CD8-positive, alpha-beta memory T cell (primary cell): ENCODE measurements around the gene INPP5J. TPM values are rescaled to one million over a fixed set of nuclear protein-coding genes. Genes with fewer than 3 reads are reported as not detected.

ENCODE experiments used
- CTCF ChIA-PET: fragments of 350-600 bp; sonication (Branson Sonifier 250); formaldehyde crosslinking; loops from one replicate; lab custom pipeline; 2021; ENCODE audit warnings: antibody characterized with exemption; lab: Charles Lee
- POLR2A ChIA-PET: fragments of 350-600 bp; sonication (Branson Sonifier 250); formaldehyde crosslinking; loops from one replicate; lab custom pipeline; 2021; ENCODE audit warnings: antibody characterized with exemption; lab: Charles Lee
- DNase-seq, 5 donors: peaks; one replicate each; pipeline versions ENCODE4 v3.0.0 to v3.0.0-alpha.2; 2020 to 2022; ENCODE audit warnings: mixed read lengths in 1 of 5
- H3K27ac ChIP-seq: one replicate; pipeline ENCODE4 v1.7.0; 2013; ENCODE audit warnings: low read depth, mild to moderate bottlenecking, low read length, moderate library complexity
- H3K27me3 ChIP-seq: 2 replicates; pipeline ENCODE4 v1.7.0; 2013; ENCODE audit warnings: low read length, mild to moderate bottlenecking; ENCODE audit not compliant: insufficient read depth, poor library complexity, severe bottlenecking
- H3K36me3 ChIP-seq: 2 replicates; pipeline ENCODE4 v1.7.0; 2013; ENCODE audit warnings: mild to moderate bottlenecking, low read length, moderate library complexity; ENCODE audit not compliant: insufficient read depth
- H3K4me1 ChIP-seq: 2 replicates; pipeline ENCODE4 v1.7.0; 2013; ENCODE audit warnings: mild to moderate bottlenecking, low read length, moderate library complexity; ENCODE audit not compliant: insufficient read depth
- H3K4me3 ChIP-seq: 2 replicates; pipeline ENCODE4 v1.7.0; 2013; ENCODE audit warnings: mild to moderate bottlenecking, low read length
- H3K9me3 ChIP-seq: 2 replicates; pipeline ENCODE4 v1.7.0; 2013; ENCODE audit warnings: mild to moderate bottlenecking, low read length
- H3K27ac Mint-ChIP-seq, 8 donors: one replicate each; pipeline ENCODE4 v1.8.0; 2020 to 2021; ENCODE audit warnings: mixed read lengths in 8 of 8, mild to moderate bottlenecking in 6 of 8, inconsistent platforms in 3 of 8, moderate library complexity in 3 of 8
- H3K27me3 Mint-ChIP-seq, 2 donors: one replicate each; pipeline ENCODE4 v1.8.0; 2020 to 2021; ENCODE audit warnings: mixed read lengths in 2 of 2, mild to moderate bottlenecking in 1 of 2, moderate library complexity in 1 of 2
- H3K36me3 Mint-ChIP-seq, 3 donors: one replicate each; pipeline ENCODE4 v1.8.0; 2020 to 2021; ENCODE audit warnings: mixed read lengths in 3 of 3, inconsistent platforms in 1 of 3, mild to moderate bottlenecking in 1 of 3
- H3K4me1 Mint-ChIP-seq, 3 donors: one replicate each; pipeline ENCODE4 v1.8.0; 2020 to 2021; ENCODE audit warnings: mixed read lengths in 3 of 3, inconsistent platforms in 1 of 3, mild to moderate bottlenecking in 1 of 3
- H3K4me3 Mint-ChIP-seq, 7 donors: one replicate each; pipeline ENCODE4 v1.8.0; 2020 to 2021; ENCODE audit warnings: mixed read lengths in 7 of 7, mild to moderate bottlenecking in 6 of 7, moderate library complexity in 4 of 7, inconsistent platforms in 2 of 7
- H3K9me3 Mint-ChIP-seq, 5 donors: one replicate each; pipeline ENCODE4 v1.8.0; 2020 to 2022; ENCODE audit warnings: mixed read lengths in 5 of 5, mild to moderate bottlenecking in 3 of 5, moderate library complexity in 2 of 5, inconsistent platforms in 1 of 5
- polyA plus RNA-seq: library from polyadenylated mRNA; unstranded; fragments of 300-500 nt; fragmentation: Illumina TruSeq; gene quantifications from one replicate; pipeline ENCODE4 v1.2.3, GENCODE V29; 2021
- total RNA-seq, 2 experiments: library from RNA; stranded (reverse); gene quantifications; one replicate each; pipeline ENCODE4 v1.2.3, GENCODE V29; 2021

INPP5J gene
- total and polyA plus RNA-seq, 3 experiments from 2014 or later = 0.22 TPM; not detected in 2

DNA sequence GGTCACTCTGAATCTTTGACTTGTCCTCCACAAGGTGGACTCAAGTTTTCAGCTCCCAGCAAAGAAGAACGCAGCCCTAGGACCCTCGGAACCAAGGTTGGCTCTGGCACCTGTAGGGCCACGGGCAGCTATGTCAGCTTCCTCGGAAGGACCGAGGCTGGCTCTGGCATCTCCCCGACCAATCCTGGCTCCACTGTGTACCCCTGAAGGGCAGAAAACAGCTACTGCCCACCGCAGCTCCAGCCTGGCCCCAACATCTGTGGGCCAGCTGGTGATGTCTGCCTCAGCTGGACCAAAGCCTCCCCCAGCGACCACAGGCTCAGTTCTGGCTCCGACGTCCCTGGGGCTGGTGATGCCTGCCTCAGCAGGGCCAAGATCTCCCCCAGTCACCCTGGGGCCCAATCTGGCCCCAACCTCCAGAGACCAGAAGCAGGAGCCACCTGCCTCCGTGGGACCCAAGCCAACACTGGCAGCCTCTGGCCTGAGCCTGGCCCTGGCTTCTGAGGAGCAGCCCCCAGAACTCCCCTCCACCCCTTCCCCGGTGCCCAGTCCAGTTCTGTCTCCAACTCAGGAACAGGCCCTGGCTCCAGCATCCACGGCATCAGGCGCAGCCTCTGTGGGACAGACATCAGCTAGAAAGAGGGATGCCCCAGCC is 2.2 kb downstream of the INPP5J start:
- H3K4me3 ChIP-seq = no peak overlapping the region
- H3K27me3 ChIP-seq = no peaks in the 10 kb centered on the region
- no peaks in the 10 kb centered on the region for H3K9me3 Mint-ChIP-seq
- CTCF ChIA-PET = no interaction called here
- no peaks in the 10 kb centered on the region for H3K36me3 Mint-ChIP-seq
- peaks cover 4 to 13% of the 10 kb centered on the region in 2 donors for H3K27me3 Mint-ChIP-seq
- no peaks in the 10 kb centered on the region for H3K36me3 ChIP-seq
- POLR2A ChIA-PET = no interaction called here
- no peak for DNase-seq
- H3K9me3 ChIP-seq = no peaks in the 10 kb centered on the region
- no peak overlapping the region for H3K27ac Mint-ChIP-seq
- H3K4me3 Mint-ChIP-seq = no peak overlapping the region
- H3K4me1 Mint-ChIP-seq = no peaks in the 10 kb centered on the region
- no peak overlapping the region for H3K27ac ChIP-seq
- no peaks in the 10 kb centered on the region for H3K4me1 ChIP-seq

DNA sequence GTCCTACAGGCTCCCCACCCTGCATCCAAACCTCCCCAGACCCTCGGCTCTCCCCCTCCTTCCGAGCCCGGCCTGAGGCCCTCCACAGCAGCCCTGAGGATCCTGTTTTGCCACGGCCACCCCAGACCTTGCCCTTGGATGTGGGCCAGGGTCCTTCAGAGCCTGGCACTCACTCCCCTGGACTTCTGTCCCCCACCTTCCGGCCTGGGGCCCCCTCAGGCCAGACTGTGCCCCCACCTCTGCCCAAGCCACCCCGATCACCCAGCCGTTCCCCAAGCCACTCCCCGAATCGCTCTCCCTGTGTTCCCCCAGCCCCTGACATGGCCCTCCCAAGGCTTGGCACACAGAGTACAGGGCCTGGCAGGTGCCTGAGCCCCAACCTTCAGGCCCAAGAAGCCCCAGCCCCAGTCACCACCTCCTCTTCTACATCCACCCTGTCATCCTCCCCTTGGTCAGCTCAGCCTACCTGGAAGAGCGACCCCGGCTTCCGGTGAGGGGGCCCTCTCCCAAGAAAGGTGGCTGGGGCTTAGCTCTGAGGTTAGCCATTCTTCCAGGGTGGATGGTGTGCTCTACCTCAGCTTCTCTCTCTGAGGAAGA is 2.9 kb downstream of the INPP5J start:
- ChIA-PET POLR2A (no interaction called here), CTCF (no interaction called here)
- H3K36me3 ChIP-seq = no peaks in the 10 kb centered on the region
- peak overlapping the region in 1 of 8 donors; percentile 74 for H3K27ac Mint-ChIP-seq
- H3K4me3 ChIP-seq = no peak overlapping the region
- no peaks in the 10 kb centered on the region for H3K27me3 ChIP-seq
- peaks cover 4 to 13% of the 10 kb centered on the region in 2 donors for H3K27me3 Mint-ChIP-seq
- no peaks in the 10 kb centered on the region for H3K9me3 Mint-ChIP-seq
- DNase-seq = no peak
- no peak overlapping the region for H3K4me3 Mint-ChIP-seq
- no peaks in the 10 kb centered on the region for H3K4me1 ChIP-seq
- H3K36me3 Mint-ChIP-seq = no peaks in the 10 kb centered on the region
- no peaks in the 10 kb centered on the region for H3K4me1 Mint-ChIP-seq
- no peaks in the 10 kb centered on the region for H3K9me3 ChIP-seq
- H3K27ac ChIP-seq = no peak overlapping the region

DNA sequence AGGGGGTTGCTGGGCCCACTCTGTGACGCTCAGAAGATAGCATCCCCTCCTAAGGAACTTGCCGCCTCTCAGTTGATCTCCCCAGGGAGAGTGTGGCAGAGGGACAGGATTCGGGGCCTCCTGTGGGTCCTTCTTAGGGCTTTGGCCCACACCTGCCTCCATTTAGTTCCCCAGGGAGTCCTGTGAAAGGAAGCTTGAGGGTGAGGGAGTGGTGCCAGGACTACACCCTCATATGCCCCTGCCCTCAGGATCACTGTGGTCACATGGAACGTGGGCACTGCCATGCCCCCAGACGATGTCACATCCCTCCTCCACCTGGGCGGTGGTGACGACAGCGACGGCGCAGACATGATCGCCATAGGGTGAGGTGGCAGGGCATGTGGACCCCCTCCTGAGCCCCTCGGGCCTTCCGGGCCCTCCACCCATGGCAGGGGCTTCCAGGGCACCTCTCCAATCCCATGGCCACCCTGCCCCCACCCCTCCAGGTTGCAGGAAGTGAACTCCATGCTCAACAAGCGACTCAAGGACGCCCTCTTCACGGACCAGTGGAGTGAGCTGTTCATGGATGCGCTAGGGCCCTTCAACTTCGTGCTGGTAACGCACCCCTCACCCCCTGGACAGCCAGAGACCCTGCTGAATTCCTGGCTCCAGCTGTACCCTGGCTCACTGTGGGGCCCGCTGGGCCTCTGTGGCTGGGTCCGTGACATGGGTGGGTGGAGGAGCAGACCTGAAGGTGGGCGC is 3.5 kb downstream of the INPP5J start:
- H3K27me3 Mint-ChIP-seq = peaks cover 4 to 13% of the 10 kb centered on the region in 2 donors
- no peaks in the 10 kb centered on the region for H3K9me3 Mint-ChIP-seq
- no peak overlapping the region for H3K27ac ChIP-seq
- peak overlapping the region in 1 of 8 donors; percentile 74 for H3K27ac Mint-ChIP-seq
- H3K36me3 Mint-ChIP-seq = no peaks in the 10 kb centered on the region
- no peaks in the 10 kb centered on the region for H3K27me3 ChIP-seq
- no peaks in the 10 kb centered on the region for H3K36me3 ChIP-seq
- ChIA-PET POLR2A (no interaction called here), CTCF (no interaction called here)
- no peaks in the 10 kb centered on the region for H3K4me1 Mint-ChIP-seq
- no peak overlapping the region for H3K4me3 ChIP-seq
- H3K4me3 Mint-ChIP-seq = no peak overlapping the region
- no peak for DNase-seq
- H3K4me1 ChIP-seq = no peaks in the 10 kb centered on the region
- H3K9me3 ChIP-seq = no peaks in the 10 kb centered on the region

DNA sequence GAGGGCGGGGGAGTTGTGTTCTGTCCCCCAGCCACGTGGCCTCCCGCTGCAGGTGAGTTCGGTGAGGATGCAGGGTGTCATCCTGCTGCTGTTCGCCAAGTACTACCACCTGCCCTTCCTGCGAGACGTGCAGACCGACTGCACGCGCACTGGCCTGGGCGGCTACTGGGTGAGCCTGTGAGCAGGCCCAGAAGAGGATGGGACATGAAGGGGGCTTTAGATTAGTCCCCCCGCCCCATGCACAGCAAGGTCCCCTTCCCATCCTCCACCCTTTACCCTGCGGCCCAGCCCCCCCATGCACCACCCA is 4.1 kb downstream of the INPP5J start:
- ChIA-PET POLR2A (no interaction called here), CTCF (no interaction called here)
- H3K9me3 ChIP-seq = no peaks in the 10 kb centered on the region
- H3K4me3 Mint-ChIP-seq = no peak overlapping the region
- no peaks in the 10 kb centered on the region for H3K9me3 Mint-ChIP-seq
- H3K27me3 Mint-ChIP-seq = peaks cover 4 to 13% of the 10 kb centered on the region in 2 donors
- DNase-seq = no peak
- no peaks in the 10 kb centered on the region for H3K4me1 ChIP-seq
- H3K4me1 Mint-ChIP-seq = no peaks in the 10 kb centered on the region
- no peak overlapping the region for H3K4me3 ChIP-seq
- no peak overlapping the region for H3K27ac ChIP-seq
- H3K27ac Mint-ChIP-seq = no peak overlapping the region
- H3K36me3 Mint-ChIP-seq = no peaks in the 10 kb centered on the region
- no peaks in the 10 kb centered on the region for H3K36me3 ChIP-seq
- no peaks in the 10 kb centered on the region for H3K27me3 ChIP-seq

DNA sequence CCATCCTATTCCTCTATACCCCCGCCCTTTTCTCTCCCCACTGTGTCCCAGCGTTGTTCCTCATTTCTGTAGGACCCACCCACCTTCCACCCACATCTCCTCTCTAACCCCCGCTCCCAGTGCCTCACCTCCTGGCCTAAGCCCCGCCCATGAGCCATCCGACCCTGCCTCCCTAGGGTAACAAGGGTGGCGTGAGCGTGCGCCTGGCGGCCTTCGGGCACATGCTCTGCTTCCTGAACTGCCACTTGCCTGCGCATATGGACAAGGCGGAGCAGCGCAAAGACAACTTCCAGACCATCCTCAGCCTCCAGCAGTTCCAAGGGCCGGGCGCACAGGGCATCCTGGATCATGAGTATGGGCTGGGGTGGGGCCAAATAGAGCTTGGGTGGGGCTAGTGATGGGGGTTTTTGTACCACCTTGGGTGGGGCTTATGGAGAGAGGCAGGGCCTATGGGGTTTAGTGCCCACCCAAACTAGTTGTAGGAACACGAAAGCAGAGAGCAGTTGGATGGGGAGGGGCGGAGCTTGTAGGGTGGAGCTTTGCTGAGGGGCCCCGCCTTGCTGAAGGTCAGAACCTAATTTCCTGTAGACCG is 4.5 kb downstream of the INPP5J start:
- no peak for DNase-seq
- H3K4me3 Mint-ChIP-seq = no peak overlapping the region
- CTCF ChIA-PET = no interaction called here
- peaks cover 4 to 13% of the 10 kb centered on the region in 2 donors for H3K27me3 Mint-ChIP-seq
- Histone ChIP-seq H3K27me3 (no peaks in the 10 kb centered on the region), H3K4me3 (no peak overlapping the region), H3K36me3 (no peaks in the 10 kb centered on the region), H3K9me3 (no peaks in the 10 kb centered on the region), H3K4me1 (no peaks in the 10 kb centered on the region), H3K27ac (no peak overlapping the region)
- POLR2A ChIA-PET = no interaction called here
- no peaks in the 10 kb centered on the region for H3K4me1 Mint-ChIP-seq
- H3K36me3 Mint-ChIP-seq = no peaks in the 10 kb centered on the region
- no peak overlapping the region for H3K27ac Mint-ChIP-seq
- H3K9me3 Mint-ChIP-seq = no peaks in the 10 kb centered on the region

DNA sequence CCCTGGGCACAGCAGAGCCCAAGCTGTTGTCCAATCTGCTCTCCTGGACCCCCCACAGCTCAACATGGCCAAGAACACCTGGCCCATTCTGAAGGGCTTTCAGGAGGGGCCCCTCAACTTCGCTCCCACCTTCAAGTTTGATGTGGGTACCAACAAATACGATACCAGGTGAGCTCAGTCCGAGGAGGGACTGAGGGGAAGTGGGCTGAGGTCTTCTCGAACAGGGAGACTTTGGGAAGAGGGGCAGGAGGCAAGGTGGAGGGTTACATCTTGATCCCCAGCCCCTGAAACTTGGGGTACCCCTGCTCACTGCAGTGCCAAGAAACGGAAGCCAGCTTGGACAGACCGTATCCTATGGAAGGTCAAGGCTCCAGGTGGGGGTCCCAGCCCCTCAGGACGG is 5.4 kb downstream of the INPP5J start:
- no peaks in the 10 kb centered on the region for H3K36me3 Mint-ChIP-seq
- Histone ChIP-seq H3K27me3 (no peaks in the 10 kb centered on the region), H3K27ac (no peak overlapping the region), H3K4me1 (no peaks in the 10 kb centered on the region), H3K36me3 (no peaks in the 10 kb centered on the region), H3K9me3 (no peaks in the 10 kb centered on the region), H3K4me3 (no peak overlapping the region)
- H3K27me3 Mint-ChIP-seq = peaks cover 4 to 13% of the 10 kb centered on the region in 2 donors
- CTCF ChIA-PET = no interaction called here
- POLR2A ChIA-PET = no interaction called here
- no peak for DNase-seq
- H3K9me3 Mint-ChIP-seq = no peaks in the 10 kb centered on the region
- H3K4me3 Mint-ChIP-seq = no peak overlapping the region
- no peak overlapping the region for H3K27ac Mint-ChIP-seq
- no peaks in the 10 kb centered on the region for H3K4me1 Mint-ChIP-seq

DNA sequence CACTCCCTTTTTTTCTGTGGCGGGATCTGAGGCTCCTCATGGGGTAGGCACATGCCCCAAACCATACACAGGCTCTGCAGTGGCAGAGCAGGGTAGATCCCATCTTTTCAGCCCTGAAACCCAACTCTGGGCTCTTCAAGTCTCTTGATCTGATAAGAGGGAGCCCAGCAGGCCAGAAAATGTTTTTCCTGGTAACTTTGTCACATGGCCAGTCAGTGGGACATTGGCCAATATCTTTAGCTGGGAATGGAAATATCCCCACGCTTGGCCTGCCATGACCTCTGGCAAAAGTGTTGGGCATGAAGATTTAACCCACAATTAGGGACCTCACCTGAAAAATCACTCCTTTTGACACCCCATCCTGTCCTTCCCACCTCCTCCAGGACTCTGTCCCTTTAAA is 8.1 kb downstream of the INPP5J start:
- ChIA-PET POLR2A (no interaction called here), CTCF (no interaction called here)
- Histone ChIP-seq H3K9me3 (no peaks in the 10 kb centered on the region), H3K27ac (no peak overlapping the region), H3K27me3 (no peaks in the 10 kb centered on the region), H3K4me1 (no peaks in the 10 kb centered on the region), H3K36me3 (no peaks in the 10 kb centered on the region), H3K4me3 (no peak overlapping the region)
- Mint-ChIP-seq H3K36me3 (no peaks in the 10 kb centered on the region), H3K27me3 (peaks cover 4 to 13% of the 10 kb centered on the region in 2 donors), H3K9me3 (no peaks in the 10 kb centered on the region), H3K4me3 (no peak overlapping the region), H3K27ac (peak overlapping the region in 1 of 8 donors; percentile 32), H3K4me1 (no peaks in the 10 kb centered on the region)
- no peak for DNase-seq

DNA sequence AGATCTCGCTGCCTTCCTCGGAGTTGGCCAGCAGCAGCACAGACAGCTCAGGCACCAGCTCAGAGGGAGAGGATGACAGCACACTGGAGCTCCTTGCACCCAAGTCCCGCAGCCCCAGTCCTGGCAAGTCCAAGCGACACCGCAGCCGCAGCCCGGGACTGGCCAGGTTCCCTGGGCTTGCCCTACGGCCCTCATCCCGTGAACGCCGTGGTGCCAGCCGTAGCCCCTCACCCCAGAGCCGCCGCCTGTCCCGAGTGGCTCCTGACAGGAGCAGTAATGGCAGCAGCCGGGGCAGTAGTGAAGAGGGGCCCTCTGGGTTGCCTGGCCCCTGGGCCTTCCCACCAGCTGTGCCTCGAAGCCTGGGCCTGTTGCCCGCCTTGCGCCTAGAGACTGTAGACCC is 11.1 kb downstream of the INPP5J start:
- no peaks in the 10 kb centered on the region for H3K27me3 ChIP-seq
- no peak overlapping the region for H3K4me3 ChIP-seq
- Mint-ChIP-seq H3K36me3 (no peaks in the 10 kb centered on the region), H3K4me1 (no peaks in the 10 kb centered on the region), H3K4me3 (no peak overlapping the region), H3K27ac (no peak overlapping the region), H3K9me3 (no peaks in the 10 kb centered on the region), H3K27me3 (peaks cover 2 to 4% of the 10 kb centered on the region in 2 donors)
- POLR2A ChIA-PET = no interaction called here
- CTCF ChIA-PET = no interaction called here
- H3K36me3 ChIP-seq = no peaks in the 10 kb centered on the region
- H3K9me3 ChIP-seq = no peaks in the 10 kb centered on the region
- H3K27ac ChIP-seq = no peak overlapping the region
- H3K4me1 ChIP-seq = no peaks in the 10 kb centered on the region
- no peak for DNase-seq
